HG03045 (cell line): Measurements from ENCODE around the gene NEK1.
A peak's percentile ranks its signal among the peaks of the same experiment; 100 is the strongest.
"Not testable (repeated sequence)": the region's sequence is repeated elsewhere in the genome, so short reads cannot be mapped to it uniquely, and the experiment has no call there.

Experiments used
- ATAC-seq: cut with Tn5 transposase; IDR thresholded peaks from one replicate; pipeline ENCODE4 v1.9.1; 2021; ENCODE audit warnings: mild to moderate bottlenecking, moderate library complexity; ENCODE audit not compliant: unreplicated experiment

NEK1 gene

GRCh38 chr4:169626331-169627282, 14.2 kb upstream of the NEK1 start:
- no peak for ATAC-seq

GRCh38 chr4:169625886-169626285, 13.5 kb upstream of the NEK1 start:
- no peak for ATAC-seq

GRCh38 chr4:169624012-169624411, 11.6 kb upstream of the NEK1 start:
- not testable (repeated sequence) for ATAC-seq

- no peak for ATAC-seq
These were observed 10.2 kb upstream of the NEK1 start for GRCh38 chr4:169622566-169622965.

GRCh38 chr4:169621731-169622492, 9.5 kb upstream of the NEK1 start:
- no peak for ATAC-seq

GRCh38 chr4:169620880-169621248, 8.5 kb upstream of the NEK1 start:
- ATAC-seq = no peak

GRCh38 chr4:169619958-169620879, 7.8 kb upstream of the NEK1 start, which contains the start of gene CLCN3:
TSS of gene CLCN3 (plus strand) at chr4:169620578. CDS start at chr4:169635929, 15,351 bp downstream.
- ATAC-seq = peak; percentile 98

- peak; percentile 41 for ATAC-seq
These were observed 7.2 kb upstream of the NEK1 start for GRCh38 chr4:169619518-169619957.

- ATAC-seq = no peak
These were observed 6.6 kb upstream of the NEK1 start for GRCh38 chr4:169618986-169619385.

GRCh38 chr4:169618286-169618685, 5.9 kb upstream of the NEK1 start:
- no peak for ATAC-seq

- no peak for ATAC-seq
These were observed 4.9 kb upstream of the NEK1 start for GRCh38 chr4:169617306-169617705.

GRCh38 chr4:169616846-169617245, 4.5 kb upstream of the NEK1 start:
- no peak for ATAC-seq

- no peak for ATAC-seq
These were observed 3.2 kb upstream of the NEK1 start for GRCh38 chr4:169615467-169616106.

- peak; percentile 38 for ATAC-seq
These were observed 782 bp upstream of the NEK1 start for GRCh38 chr4:169612871-169613859.

GRCh38 chr4:169611157-169611556, 1.2 kb downstream of the NEK1 start:
- ATAC-seq = no peak

GRCh38 chr4:169604903-169605331, 7.5 kb downstream of the NEK1 start:
- no peak for ATAC-seq

- peak; percentile 76 for ATAC-seq
These were observed 8.1 kb downstream of the NEK1 start for GRCh38 chr4:169604131-169604900.

GRCh38 chr4:169603312-169603711, 9.1 kb downstream of the NEK1 start:
- ATAC-seq = no peak
